Activated naive CD8-positive, alpha-beta T cell treated with anti-CD3 and anti-CD28 coated beads, Interleukin-2, amount 50 U/mL, for 16 hours (primary cell): Measurements from ENCODE around the gene DUSP14.
"Not testable (repeated sequence)": the region's sequence is repeated elsewhere in the genome, so short reads cannot be mapped to it uniquely, and the experiment has no call there.

Experiments
- DNase-seq: peaks from one replicate; pipeline ENCODE4 v3.0.0-alpha.2; 2020; ENCODE audit warnings: low read depth, low spot score

DUSP14 gene

GRCh38 chr17:37483311-37484039 lies 6.2 kb upstream of the DUSP14 start:
- no peak for DNase-seq

GRCh38 chr17:37485938-37486570 lies 3.6 kb upstream of the DUSP14 start:
- DNase-seq: no peak

- DNase-seq: no peak
These were observed 1.6 kb upstream of the DUSP14 start for GRCh38 chr17:37488009-37488604.

- DNase-seq: peak; percentile 26
These were observed 989 bp upstream of the DUSP14 start for GRCh38 chr17:37488607-37489196.

GRCh38 chr17:37490022-37490587 lies 414 bp downstream of the DUSP14 start:
- peak; percentile 62 for DNase-seq

GRCh38 chr17:37490638-37491614 lies 1.2 kb downstream of the DUSP14 start:
- no peak for DNase-seq

GRCh38 chr17:37492167-37492566 lies 2.5 kb downstream of the DUSP14 start:
- no peak for DNase-seq

GRCh38 chr17:37493249-37494027 lies 3.7 kb downstream of the DUSP14 start:
- no peak for DNase-seq

GRCh38 chr17:37494401-37494831 lies 4.7 kb downstream of the DUSP14 start:
- DNase-seq: no peak

GRCh38 chr17:37494971-37495370 lies 5.3 kb downstream of the DUSP14 start:
- no peak for DNase-seq

GRCh38 chr17:37500378-37500777 lies 10.7 kb downstream of the DUSP14 start:
- DNase-seq: no peak

GRCh38 chr17:37502009-37502936 lies 12.6 kb downstream of the DUSP14 start:
- DNase-seq: no peak

GRCh38 chr17:37503148-37503547 lies 13.5 kb downstream of the DUSP14 start:
- no peak for DNase-seq

- DNase-seq: no peak
These were observed 15.6 kb downstream of the DUSP14 start for GRCh38 chr17:37505333-37505732.

GRCh38 chr17:37506678-37507077 lies 17.0 kb downstream of the DUSP14 start:
- DNase-seq: no peak

GRCh38 chr17:37507111-37507510 lies 17.4 kb downstream of the DUSP14 start:
- DNase-seq: no peak

- DNase-seq: no peak
These were observed 20.4 kb downstream of the DUSP14 start for GRCh38 chr17:37510056-37510455.

- not testable (repeated sequence) for DNase-seq
These were observed 22.0 kb downstream of the DUSP14 start for GRCh38 chr17:37511642-37512041.

- DNase-seq: no peak
These were observed 22.9 kb downstream of the DUSP14 start for GRCh38 chr17:37512442-37513068.
